Activated gamma-delta T cell (primary cell): ENCODE data around the gene SRI.
"Not testable (repeated sequence)": the region's sequence is repeated elsewhere in the genome, so short reads cannot be mapped to it uniquely, and the experiment has no call there.

Source experiments
- DNase-seq: peaks from one replicate; lab custom pipeline; 2025; lab: John Stamatoyannopoulos, UW

Gene SRI

GRCh38 chr7:88183051-88183450 lies 36.8 kb downstream of the SRI start:
- DNase-seq = no peak

GRCh38 chr7:88176190-88176589 lies 43.6 kb downstream of the SRI start:
- DNase-seq = no peak

- no peak for DNase-seq
These were observed 47.0 kb downstream of the SRI start for GRCh38 chr7:88172842-88173241.

GRCh38 chr7:88169717-88170320 lies 50.0 kb downstream of the SRI start:
- DNase-seq = no peak

GRCh38 chr7:88167721-88168120 lies 52.1 kb downstream of the SRI start:
- no peak for DNase-seq

- no peak for DNase-seq
These were observed 52.6 kb downstream of the SRI start for GRCh38 chr7:88167223-88167622.

GRCh38 chr7:88165697-88166096 lies 54.1 kb downstream of the SRI start:
- no peak for DNase-seq

GRCh38 chr7:88159741-88160140 lies 60.1 kb downstream of the SRI start:
- not testable (repeated sequence) for DNase-seq

- no peak for DNase-seq
These were observed 63.5 kb downstream of the SRI start for GRCh38 chr7:88156356-88156755.

GRCh38 chr7:88155756-88156155 lies 64.1 kb downstream of the SRI start:
- no peak for DNase-seq
